ENCODE data around the gene RALGAPA2.
"Not testable (repeated sequence)": the region's sequence is repeated elsewhere in the genome, so short reads cannot be mapped to it uniquely, and the experiment has no call there.

RALGAPA2 gene

DNA sequence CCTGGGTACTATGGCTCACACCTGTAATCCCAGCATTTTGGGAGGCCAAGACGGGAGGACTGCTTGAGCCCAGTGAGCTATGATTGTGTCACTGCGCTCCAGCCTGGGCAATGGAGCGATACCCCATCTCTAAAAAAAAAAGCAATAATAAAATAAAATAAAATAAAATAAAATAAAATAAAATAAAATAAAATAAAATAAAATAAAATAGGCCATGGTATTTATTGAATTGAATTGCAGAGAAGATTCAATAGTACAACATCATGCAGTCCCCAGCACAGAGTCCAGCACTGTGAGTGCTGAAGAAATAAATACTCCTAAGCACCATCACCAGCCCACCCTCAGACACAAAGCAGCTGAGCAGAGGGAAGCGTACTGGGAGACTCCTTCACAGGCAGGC lies 144.7 kb downstream of the RALGAPA2 start:
- DNase-seq, result no peak

DNA sequence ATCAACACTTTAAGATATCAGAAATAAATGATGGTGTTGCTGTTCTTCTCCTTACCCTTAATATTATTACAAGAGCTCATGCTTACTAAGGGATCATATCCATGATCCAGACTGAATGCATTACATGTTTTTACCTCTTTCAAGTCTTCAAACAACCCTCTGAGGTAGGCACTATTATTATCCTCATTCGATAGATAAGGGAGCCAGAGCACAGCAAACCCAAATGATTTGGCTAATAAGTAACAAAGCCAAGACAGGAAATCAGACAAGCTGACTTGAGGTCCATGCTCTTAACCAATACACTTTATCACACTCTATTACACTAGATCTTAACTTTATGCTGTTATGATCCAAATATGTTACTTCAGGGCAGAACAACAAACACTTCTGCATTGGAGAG lies 145.9 kb downstream of the RALGAPA2 start:
- DNase-seq, result no peak

DNA sequence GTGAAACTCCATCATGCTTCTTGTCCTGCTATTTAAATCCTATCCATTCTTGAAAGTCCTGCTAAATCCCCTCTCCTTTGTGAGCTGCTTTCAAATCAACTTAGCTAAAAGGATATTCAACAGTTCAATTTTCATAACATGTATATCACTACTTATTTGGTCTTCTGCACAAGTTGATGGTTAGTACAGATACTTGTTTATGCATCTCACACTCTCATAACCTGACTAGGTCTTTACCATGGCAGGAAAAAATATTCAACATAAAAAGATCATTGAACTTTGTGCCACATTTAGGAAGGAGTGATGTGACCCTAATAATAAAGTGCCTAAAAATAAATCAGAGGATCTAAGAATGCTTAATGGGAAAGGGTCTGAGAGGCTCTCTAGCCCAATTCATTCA lies 148.2 kb downstream of the RALGAPA2 start:
- no peak for DNase-seq

DNA sequence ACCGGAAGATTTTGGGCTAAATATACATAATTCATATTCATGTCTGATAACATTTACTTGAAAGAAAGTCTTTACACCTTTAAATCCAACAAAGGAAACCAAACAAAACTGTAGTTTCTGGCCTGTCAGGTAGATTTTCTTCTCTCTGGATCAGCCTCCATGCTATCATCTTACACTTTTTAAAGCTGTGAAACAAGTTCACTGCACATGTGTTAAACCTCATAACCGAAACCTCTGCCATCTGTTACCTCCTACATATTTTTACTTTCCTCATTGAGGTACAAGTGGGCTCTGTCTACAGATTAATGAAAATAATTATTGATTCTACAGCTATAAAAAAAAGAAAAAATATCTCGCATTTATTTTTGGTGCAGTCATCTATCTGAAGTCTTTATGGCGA lies 149.9 kb downstream of the RALGAPA2 start:
- DNase-seq, result no peak

DNA sequence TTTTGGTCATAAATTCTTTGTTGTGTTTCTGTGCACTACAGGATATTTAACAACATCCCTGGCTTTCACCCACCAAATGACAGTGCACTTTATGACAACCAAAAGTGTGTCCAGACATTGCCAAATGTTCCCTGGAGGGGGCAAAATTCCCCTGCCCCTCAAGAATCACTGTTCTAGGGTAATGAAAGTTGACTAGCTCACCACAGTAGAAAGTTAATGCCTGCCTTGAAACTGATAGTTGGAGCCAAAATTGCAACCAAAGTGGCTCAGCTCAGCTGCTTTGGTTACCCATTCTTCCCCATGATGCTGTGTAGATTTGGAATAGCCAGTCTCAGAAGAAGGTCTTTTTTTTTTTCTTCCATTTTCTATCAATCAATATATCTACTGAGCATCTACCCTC lies 150.6 kb downstream of the RALGAPA2 start:
- DNase-seq, result no peak

DNA sequence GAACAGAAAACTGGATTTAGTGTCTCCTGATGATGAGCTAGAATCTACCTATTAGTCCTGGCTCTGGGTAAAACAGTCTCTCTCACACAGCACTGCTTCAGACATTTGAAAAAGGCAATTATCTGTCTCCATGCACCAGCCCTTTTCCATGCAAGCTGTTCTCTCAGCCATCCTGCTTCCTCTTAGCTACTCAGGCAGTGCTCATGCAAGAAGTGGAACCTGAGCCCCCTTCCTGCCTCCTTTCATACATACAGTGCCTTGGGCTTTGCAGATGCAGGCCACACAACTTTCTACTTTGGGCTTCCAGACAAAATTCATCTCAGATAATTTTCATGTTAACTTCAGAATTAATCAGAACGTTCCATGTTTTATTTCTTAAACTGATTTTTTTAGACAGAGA lies 151.3 kb downstream of the RALGAPA2 start:
- no peak for DNase-seq

DNA sequence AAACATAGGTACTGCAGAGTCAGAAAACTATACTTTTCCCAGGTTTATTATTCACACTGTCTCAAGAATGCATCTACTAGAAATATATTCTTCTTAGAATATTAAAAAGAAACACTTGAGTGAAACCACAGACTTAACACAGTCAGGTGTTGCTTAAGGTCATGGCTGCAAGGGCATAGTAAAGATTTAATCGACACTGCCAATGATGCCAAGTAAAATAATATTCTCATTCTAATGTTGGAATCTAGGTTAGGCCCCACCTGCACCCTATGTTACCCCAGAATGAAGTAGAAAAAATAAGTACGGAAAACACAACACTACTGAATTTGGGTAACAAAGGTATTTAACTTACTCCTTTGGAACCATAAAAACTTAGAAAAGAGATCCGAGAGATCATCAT lies 155.0 kb downstream of the RALGAPA2 start:
- no peak for DNase-seq

DNA sequence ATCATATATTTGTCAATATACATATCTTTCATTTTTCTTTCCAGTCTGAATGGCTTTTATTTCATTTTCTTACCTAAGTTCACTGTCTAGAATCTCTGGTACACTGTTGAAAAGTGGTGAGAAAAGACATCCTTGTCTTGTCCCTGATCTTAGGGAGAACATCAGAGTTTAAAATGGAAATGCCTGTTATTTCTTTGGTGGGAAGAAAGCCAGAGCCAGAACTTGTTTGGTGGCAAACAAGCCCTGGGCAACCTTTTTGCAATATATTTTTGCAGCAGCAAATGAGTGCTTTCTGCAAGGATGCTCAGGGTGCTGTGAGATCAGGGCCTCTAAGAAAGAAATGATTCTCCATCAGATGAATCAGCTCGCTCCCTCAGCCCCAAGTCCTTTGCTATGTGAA lies 156.6 kb downstream of the RALGAPA2 start:
- no peak for DNase-seq

DNA sequence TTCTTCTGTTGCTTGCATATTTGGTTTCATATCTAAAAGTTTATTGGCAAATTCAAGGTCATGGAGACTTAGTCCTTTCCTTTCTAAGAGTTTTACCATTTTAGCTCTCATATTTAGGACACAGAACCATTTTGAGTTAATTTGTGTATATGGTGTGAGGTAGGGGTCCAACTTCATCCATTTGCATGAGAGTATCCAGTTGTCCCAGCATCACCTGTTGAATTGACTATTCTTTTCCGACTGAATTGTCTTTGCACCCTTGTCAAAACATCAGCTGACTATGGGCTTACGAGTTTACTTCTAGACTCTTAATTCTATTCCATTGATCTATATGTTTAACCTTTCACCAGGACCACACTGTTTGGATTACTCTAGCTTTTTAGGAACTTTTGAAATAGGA lies 157.5 kb downstream of the RALGAPA2 start:
- no peak for DNase-seq

DNA sequence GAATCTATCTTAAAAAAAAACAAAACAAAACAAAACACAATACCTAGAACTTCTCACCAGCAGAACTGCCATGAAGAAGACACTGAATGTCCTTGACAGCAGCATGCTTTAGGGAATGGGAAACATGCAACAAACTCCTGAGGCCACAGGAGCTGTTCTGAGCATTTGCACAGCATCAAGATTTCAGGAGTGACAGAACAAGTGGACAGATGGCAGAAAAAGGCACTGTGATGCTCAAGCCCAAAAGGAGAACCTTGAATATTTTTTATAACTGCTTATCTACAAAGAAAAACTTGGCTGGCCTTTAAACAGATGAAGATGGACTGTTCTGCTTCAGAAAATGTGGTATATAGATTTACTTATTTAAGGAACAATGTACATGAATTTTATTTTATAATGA lies 158.9 kb downstream of the RALGAPA2 start:
- no peak for DNase-seq

DNA sequence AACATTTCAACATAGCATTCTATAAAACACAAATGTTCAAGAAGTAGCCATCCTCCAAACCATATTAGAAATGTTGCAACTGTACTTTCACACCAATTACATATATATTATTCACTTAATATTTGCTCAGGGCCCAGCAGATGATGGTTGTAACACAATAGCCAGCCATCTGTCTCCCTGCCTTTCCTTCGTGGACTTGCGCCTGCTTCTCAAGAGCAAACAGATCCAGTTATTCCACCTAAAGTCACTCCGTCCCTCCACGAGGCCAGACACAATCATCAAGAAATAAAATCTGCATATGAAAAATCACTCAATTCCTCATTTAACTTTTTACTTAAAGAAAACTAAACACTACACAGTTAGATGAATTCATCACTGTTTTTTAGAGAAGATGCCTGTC lies 160.4 kb downstream of the RALGAPA2 start:
- no peak for DNase-seq

DNA sequence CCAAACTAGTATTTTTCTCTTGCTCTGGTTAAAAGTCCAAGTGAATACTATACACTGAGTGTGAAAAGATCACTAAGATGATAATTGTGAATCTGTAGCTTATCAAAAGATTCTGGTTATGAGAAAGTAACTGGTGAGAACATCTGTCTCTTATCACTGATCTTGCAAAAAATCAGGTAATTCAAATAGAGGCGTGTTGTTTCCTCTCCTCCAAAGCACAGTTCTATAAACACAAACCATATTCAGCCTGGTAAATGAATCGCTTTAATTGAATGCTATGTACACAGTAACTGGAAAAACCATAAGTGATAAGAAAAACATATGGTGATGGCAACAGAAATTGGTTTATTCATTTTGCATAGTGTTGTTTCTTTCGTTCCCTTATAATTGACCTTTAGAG lies 161.0 kb downstream of the RALGAPA2 start:
- DNase-seq, result no peak

DNA sequence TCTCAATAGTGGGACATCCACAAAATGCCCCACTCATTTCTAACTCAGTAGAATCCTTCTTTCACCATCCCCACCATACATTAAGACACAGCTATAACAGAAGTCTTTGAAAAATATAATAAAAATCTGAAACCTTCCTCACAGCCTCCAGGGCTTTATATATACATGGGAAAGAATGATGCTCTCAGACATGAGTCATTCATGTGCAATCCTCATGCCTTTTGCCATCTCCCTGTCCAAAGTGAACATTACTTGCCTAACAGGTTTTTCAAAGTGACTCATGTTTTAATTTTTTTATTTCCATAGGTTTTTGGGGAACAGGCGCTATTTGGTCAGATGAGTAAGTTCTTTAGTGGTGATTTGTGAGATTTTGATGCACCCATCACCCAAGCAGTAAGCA lies 162.7 kb downstream of the RALGAPA2 start:
- no peak for DNase-seq

DNA sequence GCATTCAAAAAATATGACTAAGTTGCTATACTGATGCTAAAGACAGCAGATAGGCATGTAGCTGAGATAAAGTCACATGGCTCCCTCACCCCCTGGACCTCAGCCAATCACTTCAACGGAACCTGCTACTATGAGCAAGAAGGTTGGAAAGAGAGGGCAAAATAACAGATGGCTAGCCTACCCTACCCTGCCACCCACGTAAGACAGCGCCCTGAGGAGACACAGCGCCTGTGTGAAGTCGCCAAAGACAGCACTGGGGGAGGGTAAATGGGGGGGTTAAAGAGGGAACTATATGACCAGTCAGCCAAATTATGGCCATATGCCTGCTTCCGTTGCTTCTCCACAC lies 163.2 kb downstream of the RALGAPA2 start:
- DNase-seq, result no peak

DNA sequence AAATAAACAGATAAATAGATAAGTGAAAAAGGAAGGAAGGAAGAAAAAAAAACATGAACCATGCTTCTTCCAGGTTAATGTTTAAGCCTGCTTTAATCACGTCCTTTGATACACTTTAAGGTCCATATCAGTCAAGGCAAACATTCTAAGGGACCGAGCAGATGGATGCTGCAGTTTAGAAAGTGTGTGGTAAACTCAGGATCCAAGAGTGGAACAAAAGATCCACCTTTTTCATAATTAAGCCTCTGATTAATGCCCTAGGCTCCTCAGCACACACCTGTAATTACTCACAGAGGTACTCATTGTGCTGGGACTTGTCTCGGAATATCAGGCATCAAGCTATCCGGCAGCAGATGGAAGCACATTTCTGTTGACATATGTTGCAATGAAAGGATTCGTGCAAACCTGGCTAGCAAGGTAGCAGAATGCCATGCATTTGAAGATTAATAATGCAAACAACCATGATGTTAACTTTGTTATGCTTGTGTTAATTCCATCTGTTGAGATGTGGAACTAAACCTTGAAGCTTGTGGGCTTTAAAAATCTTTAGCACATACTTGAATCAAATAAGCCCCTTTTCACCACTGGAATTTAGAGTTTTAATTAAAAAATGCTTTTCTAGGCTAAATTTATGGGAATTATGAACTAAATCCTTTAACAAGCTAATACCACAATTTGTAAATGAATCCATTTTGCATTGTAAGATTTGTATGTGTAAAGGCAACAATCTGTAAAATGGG lies 163.7 kb downstream of the RALGAPA2 start:
- DNase-seq, result no peak

DNA sequence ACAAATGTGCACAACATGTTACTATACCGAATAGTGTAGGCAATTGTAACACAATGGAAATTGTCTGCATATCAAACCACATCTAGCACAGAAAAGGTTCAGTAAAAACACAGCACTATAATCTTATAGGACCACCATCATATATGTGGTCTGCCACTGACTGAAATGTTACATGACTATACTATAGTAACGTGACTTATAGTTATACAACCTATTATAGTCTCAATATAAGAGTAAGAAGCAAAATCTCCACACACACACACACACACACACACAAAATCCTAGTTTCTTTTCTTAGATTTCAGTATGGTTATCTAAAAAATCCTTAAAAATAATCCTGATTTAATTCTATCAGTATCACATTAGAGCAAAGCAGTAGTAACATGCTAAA lies 164.6 kb downstream of the RALGAPA2 start:
- DNase-seq, result no peak

DNA sequence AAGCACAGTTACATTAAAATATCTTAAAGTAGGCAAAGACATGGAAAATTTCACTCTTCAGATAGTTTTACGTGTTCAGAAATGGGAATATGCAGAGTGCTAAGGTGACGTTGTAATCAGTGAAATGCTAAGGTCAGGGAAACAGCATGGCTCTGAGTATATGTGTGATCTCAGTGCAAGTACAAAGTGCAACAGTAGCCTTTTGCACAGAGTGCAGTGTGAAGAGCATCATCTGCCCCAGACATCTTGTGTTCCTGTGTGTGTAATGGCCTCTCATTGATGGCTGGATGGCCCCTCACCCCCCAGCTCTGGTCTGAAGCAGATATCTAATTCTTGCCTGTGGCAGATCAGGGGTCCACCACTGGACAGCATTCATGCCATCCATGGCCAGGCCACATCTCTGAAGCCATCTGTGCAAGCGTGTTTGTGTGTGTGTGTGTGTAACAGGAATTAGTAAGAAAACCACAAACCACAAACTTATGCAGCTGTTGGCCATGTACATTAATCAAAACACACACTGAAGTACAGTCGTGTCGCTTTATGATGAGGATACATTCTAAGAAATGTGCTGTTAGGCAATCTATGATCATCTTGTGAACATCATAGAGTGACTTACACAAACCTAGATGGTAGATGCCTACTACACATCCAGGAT lies 165.1 kb downstream of the RALGAPA2 start:
- DNase-seq, result no peak

DNA sequence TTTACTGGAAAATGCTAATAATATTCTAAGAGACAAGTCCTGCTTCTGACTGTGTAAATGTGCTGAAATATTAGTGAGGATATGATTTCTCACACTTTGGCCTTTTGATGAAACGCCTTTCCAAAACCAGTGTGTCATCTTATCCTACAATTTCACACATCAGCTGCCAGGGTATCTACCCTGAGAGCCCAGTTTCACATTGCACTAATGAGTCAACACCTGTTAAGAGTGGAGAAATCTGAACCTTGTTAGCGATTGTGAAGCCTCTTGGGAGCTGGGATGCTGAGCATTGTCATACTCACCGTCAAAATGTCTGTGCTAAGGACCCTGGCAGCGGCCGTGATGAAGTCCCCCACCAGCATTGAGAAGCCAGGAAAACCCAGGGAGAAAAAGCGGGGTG lies 166.0 kb downstream of the RALGAPA2 start:
- DNase-seq, result no peak

DNA sequence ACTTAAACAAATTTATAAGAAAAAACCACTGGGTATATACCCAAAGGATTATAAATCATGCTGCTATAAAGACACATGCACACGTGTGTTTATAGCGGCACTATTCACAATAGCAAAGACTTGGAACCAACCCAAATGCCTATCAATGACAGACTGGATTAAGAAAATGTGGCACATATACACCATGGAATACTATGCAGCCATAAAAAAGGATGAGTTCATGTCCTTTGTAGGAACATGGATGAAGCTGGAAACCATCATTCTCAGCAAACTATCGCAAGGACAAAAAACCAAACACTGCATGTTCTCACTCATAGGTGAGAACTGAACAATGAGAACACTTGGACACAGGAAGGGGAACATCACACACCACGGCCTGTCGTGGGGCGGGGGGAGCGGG lies 169.1 kb downstream of the RALGAPA2 start:
- not testable (repeated sequence) for DNase-seq

DNA sequence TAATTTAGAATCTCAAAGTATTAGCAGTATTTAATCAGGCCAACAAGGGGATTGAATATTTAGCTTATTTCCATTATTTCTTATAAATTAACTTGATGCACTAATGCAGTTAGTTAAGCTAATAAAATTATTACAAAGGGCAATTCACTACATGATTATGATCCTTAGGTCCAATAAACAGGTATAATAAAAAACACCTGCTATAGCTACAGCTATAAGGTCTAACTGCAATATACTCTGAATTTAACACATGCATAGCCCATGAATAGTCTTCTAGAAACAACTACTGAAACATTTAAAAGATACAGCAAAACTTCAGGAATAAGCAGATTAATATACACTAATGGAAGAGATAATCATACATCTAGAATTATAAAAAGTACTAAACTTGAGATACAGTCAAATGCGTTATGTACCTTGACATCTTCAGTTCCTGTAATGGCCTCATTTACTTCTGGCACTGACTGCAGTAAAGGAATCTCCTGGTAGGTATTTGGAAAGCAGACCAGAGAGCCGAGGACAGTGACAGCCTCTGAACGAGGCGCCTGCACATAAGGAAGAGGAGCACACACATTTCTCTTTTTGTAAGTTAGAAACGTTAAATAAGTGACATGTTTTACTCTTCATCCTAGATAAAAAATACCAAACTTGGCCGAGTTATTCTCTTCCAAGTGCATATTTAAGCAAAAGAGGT lies 176.1 kb downstream of the RALGAPA2 start:
- DNase-seq, result no peak

DNA sequence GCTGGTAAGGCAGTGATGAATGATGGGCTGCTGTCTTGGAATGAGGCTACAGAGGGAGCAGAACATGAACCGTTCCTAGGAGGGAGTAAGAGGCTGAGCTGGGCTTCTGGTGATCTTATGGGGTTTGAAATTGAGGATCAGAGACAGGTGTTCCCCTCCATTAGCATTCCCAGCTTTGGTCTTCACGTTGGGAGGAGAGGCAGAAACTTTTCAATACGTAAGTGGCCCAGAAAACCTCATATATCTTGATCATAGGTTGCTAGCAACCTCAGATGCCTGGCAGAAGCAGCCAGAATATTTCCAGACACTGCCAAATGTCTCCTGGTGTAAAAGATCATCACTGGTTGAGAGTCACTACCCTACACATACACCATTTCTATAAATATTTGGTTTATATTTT lies 177.4 kb downstream of the RALGAPA2 start:
- DNase-seq, result no peak

DNA sequence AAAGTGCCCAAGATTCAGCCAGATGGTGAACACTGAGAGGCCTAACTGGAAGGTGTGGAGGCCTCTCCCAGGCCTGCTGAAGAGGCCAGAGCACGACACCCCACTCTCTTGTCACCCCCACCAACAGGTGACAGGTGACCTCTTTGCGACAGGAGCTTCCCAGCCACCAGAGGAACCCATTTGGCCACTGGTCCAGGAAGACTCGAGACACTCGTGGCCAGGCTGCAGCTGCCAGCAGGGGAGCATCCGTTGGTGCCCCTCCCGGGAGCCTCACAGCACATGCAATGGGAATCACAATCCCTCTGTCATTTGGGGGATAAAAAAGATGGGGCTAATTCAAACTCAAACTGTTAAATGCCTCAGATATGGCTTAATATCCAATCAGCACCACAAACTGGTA lies 181.2 kb downstream of the RALGAPA2 start:
- DNase-seq, result no peak

DNA sequence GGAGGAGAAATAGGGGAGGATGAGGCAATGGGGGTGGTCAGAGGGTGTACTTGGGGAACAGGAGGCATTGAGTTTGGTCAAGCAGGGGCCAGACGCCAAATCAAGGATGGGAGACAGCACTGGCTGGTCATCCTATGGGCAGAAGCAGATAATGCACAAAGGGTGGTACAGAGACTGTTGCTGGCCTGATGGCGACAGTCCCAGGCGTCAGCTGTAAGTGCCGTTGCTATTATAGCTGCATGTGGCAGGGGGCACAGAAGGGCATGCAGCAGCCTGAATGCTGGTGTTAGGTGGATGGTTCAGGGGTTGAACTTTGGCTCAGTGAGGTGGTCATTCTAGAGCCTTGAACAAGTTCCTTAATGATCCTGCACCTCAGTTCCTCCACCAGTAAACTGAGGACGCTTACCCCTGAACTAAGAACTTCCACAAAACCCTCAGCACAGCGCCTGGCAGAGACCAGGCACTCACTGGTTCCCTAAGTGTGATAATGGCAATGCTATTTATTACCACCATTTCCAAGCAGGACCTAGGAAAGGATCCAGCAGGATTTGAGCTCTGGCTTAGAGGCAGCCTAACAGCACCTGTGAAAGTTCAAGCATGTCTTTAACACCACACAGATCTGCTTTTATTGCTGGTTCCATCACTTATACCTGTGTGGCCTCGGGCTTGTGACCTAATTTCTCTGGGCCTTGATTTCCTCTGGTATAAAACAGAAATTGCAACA lies 181.9 kb downstream of the RALGAPA2 start:
- DNase-seq, result no peak

DNA sequence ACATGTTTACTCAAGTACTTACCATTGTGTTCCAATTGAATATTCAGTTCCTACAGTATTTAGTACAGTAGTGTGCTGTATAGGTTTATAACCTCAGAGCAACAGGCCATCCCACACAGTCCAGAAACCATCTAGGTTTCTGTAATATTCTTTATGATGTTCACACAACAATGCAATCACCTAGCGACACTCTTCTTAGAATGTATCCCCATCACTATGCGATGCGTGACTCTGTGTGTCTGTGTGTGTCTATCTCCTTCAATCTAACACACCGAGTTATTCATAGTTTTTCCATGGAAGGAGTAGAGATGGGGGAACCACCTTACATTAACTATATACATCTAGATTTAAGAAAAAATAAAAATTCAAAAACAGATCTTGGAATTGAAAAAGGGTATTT lies 182.8 kb downstream of the RALGAPA2 start:
- DNase-seq, result no peak

Measured in effector CD8-positive, alpha-beta T cell (primary cell).